Endometrium (tissue), 2 donors: ENCODE data around the gene RYR3.
"Not testable (repeated sequence)": the region's sequence is repeated elsewhere in the genome, so short reads cannot be mapped to it uniquely, and the experiment has no call there.

ENCODE experiments used
- FAIRE-seq: peaks from 2 replicates; lab custom pipeline; 2012; peaks lifted over from hg19 to GRCh38; lab: Jason Lieb, UNC
- donor health status: control.
- donor health status: control.

Gene RYR3

GRCh38 chr15:33586786-33587697 lies 276.3 kb downstream of the RYR3 start:
- no peak for FAIRE-seq

- no peak for FAIRE-seq
Observed at GRCh38 chr15:33587773-33588172, 277.0 kb downstream of the RYR3 start.

GRCh38 chr15:33592864-33593263 lies 282.1 kb downstream of the RYR3 start:
- no peak for FAIRE-seq

GRCh38 chr15:33598382-33598781 lies 287.6 kb downstream of the RYR3 start:
- FAIRE-seq, result not testable (repeated sequence)

- no peak for FAIRE-seq
Observed at GRCh38 chr15:33600212-33600611, 289.4 kb downstream of the RYR3 start.

- no peak for FAIRE-seq
Observed at GRCh38 chr15:33601461-33601860, 290.7 kb downstream of the RYR3 start.

- FAIRE-seq, result no peak
Observed at GRCh38 chr15:33608714-33609113, 297.9 kb downstream of the RYR3 start.

- FAIRE-seq, result no peak
Observed at GRCh38 chr15:33612721-33613304, 302.0 kb downstream of the RYR3 start.

- FAIRE-seq, result no peak
Observed at GRCh38 chr15:33616475-33616874, 305.7 kb downstream of the RYR3 start.

- no peak for FAIRE-seq
Observed at GRCh38 chr15:33618350-33618749, 307.6 kb downstream of the RYR3 start.

- no peak for FAIRE-seq
Observed at GRCh38 chr15:33621141-33621540, 310.4 kb downstream of the RYR3 start.

- FAIRE-seq, result no peak
Observed at GRCh38 chr15:33623010-33623409, 312.2 kb downstream of the RYR3 start.

GRCh38 chr15:33624439-33624838 lies 313.7 kb downstream of the RYR3 start:
- FAIRE-seq, result no peak

- FAIRE-seq, result no peak
Observed at GRCh38 chr15:33629647-33630046, 318.9 kb downstream of the RYR3 start.

GRCh38 chr15:33636234-33636633 lies 325.5 kb downstream of the RYR3 start:
- no peak for FAIRE-seq

GRCh38 chr15:33636958-33637357 lies 326.2 kb downstream of the RYR3 start:
- FAIRE-seq, result no peak

- no peak for FAIRE-seq
Observed at GRCh38 chr15:33638453-33638852, 327.7 kb downstream of the RYR3 start.

- no peak for FAIRE-seq
Observed at GRCh38 chr15:33639051-33639450, 328.3 kb downstream of the RYR3 start.

- no peak for FAIRE-seq
Observed at GRCh38 chr15:33639456-33639855, 328.7 kb downstream of the RYR3 start.

GRCh38 chr15:33639978-33640377 lies 329.2 kb downstream of the RYR3 start:
- FAIRE-seq, result no peak

GRCh38 chr15:33641069-33641468 lies 330.3 kb downstream of the RYR3 start:
- no peak for FAIRE-seq

- FAIRE-seq, result no peak
Observed at GRCh38 chr15:33644304-33644703, 333.5 kb downstream of the RYR3 start.

- no peak for FAIRE-seq
Observed at GRCh38 chr15:33646744-33647143, 336.0 kb downstream of the RYR3 start.
